ENCODE results near the gene DPH6.
"Not testable (repeated sequence)": the region's sequence is repeated elsewhere in the genome, so short reads cannot be mapped to it uniquely, and the experiment has no call there.

DPH6 gene

GRCh38 chr15:35437157-35437556, 108.8 kb downstream of the DPH6 start:
- no peak for DNase-seq (ENCODE audit: low spot score)

- no peak for DNase-seq (ENCODE audit: low spot score)
These were observed 109.5 kb downstream of the DPH6 start for GRCh38 chr15:35436422-35436821.

- DNase-seq (ENCODE audit: low spot score), result no peak
These were observed 114.7 kb downstream of the DPH6 start for GRCh38 chr15:35431281-35431680.

- DNase-seq (ENCODE audit: low spot score), result no peak
These were observed 115.7 kb downstream of the DPH6 start for GRCh38 chr15:35430301-35430700.

- no peak for DNase-seq (ENCODE audit: low spot score)
These were observed 118.5 kb downstream of the DPH6 start for GRCh38 chr15:35427496-35427895.

GRCh38 chr15:35427091-35427490, 118.9 kb downstream of the DPH6 start:
- no peak for DNase-seq (ENCODE audit: low spot score)

- DNase-seq (ENCODE audit: low spot score), result no peak
These were observed 135.2 kb downstream of the DPH6 start for GRCh38 chr15:35410775-35411174.

- DNase-seq (ENCODE audit: low spot score), result no peak
These were observed 146.1 kb downstream of the DPH6 start for GRCh38 chr15:35399901-35400300.

- DNase-seq (ENCODE audit: low spot score), result no peak
These were observed 148.9 kb downstream of the DPH6 start for GRCh38 chr15:35397027-35397426.

- no peak for DNase-seq (ENCODE audit: low spot score)
These were observed 151.5 kb downstream of the DPH6 start for GRCh38 chr15:35394416-35394815.

GRCh38 chr15:35393398-35393797, 152.6 kb downstream of the DPH6 start:
- DNase-seq (ENCODE audit: low spot score), result no peak

GRCh38 chr15:35391408-35391984, 154.5 kb downstream of the DPH6 start:
- not testable (repeated sequence) for DNase-seq (ENCODE audit: low spot score)

- no peak for DNase-seq (ENCODE audit: low spot score)
These were observed 162.5 kb downstream of the DPH6 start for GRCh38 chr15:35383506-35383905.

GRCh38 chr15:35381328-35381727, 164.6 kb downstream of the DPH6 start:
- DNase-seq (ENCODE audit: low spot score), result no peak

- no peak for DNase-seq (ENCODE audit: low spot score)
These were observed 166.0 kb downstream of the DPH6 start for GRCh38 chr15:35379972-35380371.

- DNase-seq (ENCODE audit: low spot score), result not testable (repeated sequence)
These were observed 167.5 kb downstream of the DPH6 start for GRCh38 chr15:35378454-35378853.

GRCh38 chr15:35376707-35377106, 169.3 kb downstream of the DPH6 start:
- DNase-seq (ENCODE audit: low spot score), result no peak

- no peak for DNase-seq (ENCODE audit: low spot score)
These were observed 171.3 kb downstream of the DPH6 start for GRCh38 chr15:35374661-35375060.

- no peak for DNase-seq (ENCODE audit: low spot score)
These were observed 183.7 kb downstream of the DPH6 start for GRCh38 chr15:35362195-35362829.

- no peak for DNase-seq (ENCODE audit: low spot score)
These were observed 187.1 kb downstream of the DPH6 start for GRCh38 chr15:35358824-35359223.

- DNase-seq (ENCODE audit: low spot score), result no peak
These were observed 194.9 kb downstream of the DPH6 start for GRCh38 chr15:35351059-35351458.

GRCh38 chr15:35349916-35350315, 196.0 kb downstream of the DPH6 start:
- no peak for DNase-seq (ENCODE audit: low spot score)

GRCh38 chr15:35330916-35331315, 215.0 kb downstream of the DPH6 start:
- no peak for DNase-seq (ENCODE audit: low spot score)

GRCh38 chr15:35330048-35330695, 215.8 kb downstream of the DPH6 start:
- no peak for DNase-seq (ENCODE audit: low spot score)

All from Ammon's horn (tissue), 1 donor.